GM19043 (cell line): Measurements from ENCODE around the gene PWP1.
A peak's percentile ranks its signal among the peaks of the same experiment; 100 is the strongest.

ENCODE experiments used
- ATAC-seq: cut with Tn5 transposase; IDR thresholded peaks from one replicate; pipeline ENCODE4 v1.9.1; 2021; ENCODE audit warnings: low read depth; ENCODE audit not compliant: unreplicated experiment

The PWP1 gene

DNA sequence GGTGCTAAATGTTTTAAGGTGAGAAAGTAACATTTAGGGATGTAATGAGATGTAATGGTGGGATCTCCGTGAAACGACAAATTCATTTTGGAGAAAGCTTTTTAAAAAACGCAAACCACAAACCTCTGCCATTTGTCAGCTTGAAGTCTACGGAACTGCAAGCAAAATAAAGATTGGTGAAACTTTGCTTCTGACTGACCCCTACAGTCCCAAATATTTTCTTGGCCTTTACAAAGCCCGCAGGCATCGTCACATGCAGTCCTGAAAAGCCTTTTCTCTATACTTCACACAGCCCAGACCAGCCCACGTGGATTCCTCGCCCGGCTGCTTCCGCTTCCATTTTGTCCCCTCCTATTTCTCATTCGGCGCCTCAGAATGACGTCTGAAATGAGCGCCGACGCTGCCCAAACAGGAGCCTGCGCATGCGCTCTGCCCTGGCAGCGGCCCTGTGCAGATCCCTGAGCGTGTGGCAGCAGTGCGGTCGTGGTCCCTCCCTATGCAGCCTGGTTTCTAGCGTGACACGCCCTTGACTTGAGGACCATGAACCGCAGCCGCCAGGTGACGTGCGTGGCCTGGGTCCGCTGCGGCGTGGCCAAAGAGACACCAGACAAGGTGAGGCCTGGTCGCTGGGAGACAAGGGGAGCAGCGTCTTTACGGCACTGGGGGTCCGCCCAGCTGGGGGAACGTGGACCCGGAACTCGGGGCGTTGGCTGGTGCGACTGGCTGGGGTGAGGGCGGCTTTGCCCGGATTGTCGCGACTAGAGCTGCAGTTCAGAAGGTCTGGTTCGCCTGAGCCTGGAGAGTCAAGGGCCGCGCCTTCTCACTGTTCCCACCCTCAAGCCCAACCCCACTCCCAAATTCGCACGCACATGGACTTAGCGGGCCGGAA lies at the start of gene PWP1:
PWP1 (plus strand) TSS at position 440 of the 889 bp plus-strand sequence; CDS start at position 541, 101 bp downstream.
- ATAC-seq, result peak; percentile 89

DNA sequence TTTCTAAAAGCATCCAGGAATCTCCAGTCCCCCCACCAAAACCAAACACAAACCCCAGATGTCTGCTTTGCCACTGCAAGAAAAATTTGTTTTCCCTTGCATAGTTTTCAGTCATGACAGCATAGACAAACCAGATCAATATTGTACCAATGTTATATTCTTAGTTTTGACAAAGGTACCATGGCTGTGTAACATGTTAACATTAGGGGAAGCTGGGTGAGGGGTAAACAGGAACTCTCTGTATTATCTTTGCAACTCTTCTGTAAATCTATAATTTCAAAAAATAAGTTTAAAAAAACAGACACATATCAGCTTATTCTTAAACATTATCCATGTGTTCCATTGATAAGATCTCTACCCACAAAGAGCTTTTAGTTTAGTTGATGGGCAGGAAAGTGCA lies 44.4 kb upstream of the PWP1 start:
- no peak for ATAC-seq

DNA sequence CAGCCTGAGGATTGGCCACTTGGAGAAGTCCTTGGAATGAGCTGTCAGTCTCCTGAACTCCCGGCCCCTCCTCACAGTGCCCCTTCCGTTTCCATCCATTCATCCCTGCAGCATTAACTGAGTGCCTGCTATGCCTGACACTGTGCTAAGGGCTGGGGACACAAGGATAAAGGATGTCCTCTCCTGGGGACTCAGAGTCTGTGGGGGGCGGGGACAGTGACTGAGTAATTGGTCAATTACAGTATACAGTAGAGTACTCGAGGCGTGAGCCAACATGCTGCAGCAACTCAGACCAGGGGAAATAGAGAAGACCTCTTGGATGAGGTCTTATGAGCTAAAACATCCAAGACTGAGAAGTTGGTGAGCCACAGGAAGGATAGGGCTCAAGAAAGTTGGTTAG lies 43.4 kb upstream of the PWP1 start:
- ATAC-seq, result no peak

DNA sequence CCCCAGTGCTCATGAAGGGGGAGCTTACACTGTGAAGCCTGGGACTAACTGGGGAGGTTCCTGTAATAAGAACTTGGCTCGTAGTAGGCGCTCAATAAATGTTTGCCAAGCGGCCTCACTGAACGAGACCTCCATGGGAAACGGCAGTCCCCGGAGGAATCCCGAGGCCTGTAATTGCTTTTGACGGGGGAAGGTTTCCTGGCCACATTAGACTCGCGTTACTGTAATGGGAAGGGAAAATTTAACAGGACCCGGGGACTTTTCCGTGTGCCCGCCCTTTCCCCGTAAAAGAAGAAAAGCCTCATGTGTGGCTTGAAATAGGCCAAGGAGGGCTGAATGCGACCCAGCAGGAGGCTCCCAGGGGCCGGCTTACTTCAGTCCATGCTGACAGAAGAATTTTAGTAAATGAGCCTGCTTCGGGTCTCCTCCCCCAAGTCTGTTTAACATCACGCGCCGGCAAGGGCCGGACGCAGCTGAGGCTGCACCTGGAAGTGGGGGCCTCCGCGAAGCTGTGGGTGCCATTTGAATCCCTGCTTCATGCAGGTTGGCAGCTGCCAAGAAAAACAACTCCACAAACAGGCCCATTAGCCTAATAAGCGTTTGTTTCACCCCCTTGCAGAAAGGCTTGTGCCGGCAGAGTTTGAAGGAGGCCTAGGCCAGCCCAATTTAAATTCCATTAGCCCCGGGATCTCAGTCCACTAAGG lies 39.8 kb upstream of the PWP1 start:
- ATAC-seq, result no peak

DNA sequence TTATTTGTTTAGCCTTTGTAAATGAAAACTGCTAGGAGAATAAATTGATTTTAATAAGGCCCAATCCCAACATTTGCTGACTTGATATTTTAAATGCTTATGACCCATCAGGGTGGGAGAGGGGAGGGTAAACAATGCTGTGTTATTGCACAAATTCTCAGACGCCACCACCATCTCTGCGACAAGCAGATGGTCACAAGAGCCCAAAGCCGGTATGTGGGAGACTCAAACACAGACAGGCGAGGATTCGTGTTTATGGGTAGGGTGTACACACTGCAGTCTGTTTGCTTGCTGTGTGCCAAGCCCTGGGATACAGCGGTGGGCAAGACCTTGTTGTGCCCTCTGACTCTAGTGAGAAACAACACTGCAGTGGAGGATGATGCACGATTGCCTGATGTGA lies 39.2 kb upstream of the PWP1 start:
- ATAC-seq, result no peak

DNA sequence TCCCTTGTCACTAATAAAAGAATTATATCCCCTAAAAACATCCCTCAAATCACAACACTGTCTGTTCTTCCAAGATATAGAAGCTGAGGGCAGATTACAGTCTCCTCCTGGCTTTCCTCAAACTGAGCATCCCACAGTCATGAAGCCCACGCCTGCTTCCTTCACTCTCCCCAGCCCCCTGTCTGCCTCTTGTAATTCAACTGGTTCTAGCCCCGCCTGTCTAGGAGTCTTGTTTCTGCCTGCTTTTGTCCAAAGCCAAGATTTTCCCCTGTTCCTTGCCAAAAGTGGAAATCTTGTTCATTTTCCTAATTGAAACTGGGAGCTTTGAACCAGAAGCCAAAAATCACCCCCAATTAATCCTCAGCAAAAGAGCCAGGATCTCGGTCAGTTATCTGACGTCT lies 35.9 kb upstream of the PWP1 start:
- ATAC-seq, result no peak

DNA sequence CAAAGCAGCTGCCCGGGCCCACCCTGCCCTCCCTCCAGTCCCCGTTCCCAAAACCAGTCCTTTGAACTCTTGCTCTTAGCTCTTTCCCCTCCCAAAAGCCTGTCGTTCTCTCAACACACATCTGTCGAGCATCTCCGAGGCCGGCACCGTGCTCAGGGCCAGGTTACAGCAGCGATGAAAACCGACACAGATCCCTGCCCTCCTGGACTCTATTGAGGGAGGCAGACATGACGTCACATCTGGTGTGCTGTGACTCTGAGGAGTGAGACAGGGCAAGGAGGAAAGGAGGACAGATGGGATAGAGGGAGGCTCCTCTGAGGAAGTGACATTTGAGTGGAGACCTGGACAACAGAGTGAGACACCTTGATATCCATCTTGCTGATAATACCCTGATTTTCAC lies 34.6 kb upstream of the PWP1 start:
- no peak for ATAC-seq

DNA sequence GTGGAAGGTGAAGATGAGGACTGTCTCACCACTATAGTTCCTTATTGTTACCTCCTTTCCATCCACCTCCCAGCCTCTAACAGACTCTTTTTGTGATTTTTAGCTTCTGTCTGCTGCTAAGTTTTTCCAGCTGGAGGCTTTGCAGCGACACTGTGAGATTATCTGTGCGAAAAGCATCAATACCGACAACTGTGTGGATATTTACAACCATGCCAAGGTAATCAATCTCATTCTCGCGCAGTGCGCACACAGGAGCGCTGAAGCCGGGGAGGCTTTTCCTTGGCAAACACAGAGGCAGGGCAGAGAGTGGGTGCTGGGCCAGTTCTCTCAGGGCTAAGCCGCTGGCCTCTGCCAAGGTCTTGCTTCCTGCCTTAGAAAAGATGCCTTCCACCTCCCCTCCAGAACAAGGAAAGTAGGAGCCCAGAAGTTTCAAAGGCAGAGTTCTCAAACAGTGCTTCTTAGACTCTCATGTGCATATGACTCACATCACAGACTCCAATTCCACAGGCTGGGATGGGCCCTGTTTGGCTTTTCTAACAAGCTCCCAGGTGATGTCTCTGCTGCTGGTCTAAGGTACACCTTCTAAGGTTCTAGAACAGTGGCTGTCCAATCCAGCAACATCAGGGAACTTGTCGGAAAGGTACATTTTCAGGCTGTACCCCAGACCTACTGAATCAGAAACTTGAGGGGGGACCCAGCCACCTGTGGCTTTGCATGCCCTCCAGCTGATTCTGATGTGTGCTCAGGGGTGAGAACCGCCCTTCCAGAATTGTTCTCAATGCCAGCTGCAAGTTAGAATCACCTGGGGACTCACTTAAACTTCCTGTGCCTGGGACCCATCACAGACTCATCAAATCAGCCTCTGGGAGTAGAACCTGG lies 33.8 kb upstream of the PWP1 start:
- ATAC-seq, result no peak

DNA sequence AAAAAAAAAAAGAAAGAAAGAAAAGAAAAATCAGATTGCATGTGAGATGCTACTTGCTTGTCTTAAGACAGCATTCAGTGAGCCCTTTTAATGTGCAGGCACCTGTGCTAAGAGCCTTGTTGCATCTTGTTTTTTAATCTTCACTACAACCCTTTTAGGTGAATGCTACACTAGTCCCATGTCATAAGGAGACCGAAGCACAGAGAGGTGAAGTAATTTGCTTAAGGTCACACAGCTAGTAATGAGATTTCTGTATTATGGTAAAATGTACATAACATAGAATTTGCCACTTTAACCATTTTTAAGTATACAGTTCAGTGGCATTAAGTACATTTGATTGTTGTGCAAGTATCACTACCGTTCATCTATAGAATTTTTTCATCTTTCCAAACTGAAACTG lies 32.1 kb upstream of the PWP1 start:
- no peak for ATAC-seq

DNA sequence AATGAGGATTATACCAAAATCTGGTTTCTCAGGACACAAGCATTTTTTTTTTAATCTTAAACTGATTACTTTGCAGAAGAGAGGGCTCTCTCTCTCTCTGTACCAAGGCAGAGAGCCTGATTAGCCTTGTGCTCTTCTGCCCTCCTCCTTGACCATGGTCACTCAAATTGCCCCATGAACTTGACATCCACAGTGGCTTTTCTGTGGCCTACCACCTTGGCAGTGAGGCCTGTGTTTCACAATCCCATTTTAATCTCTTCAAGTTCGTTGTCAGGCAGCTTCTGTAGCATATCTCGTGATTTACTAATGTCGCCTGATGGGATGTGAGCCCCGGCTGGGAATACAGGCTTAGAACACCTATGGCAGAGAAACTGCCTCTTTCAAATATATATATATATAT lies 30.7 kb upstream of the PWP1 start:
- ATAC-seq, result no peak

DNA sequence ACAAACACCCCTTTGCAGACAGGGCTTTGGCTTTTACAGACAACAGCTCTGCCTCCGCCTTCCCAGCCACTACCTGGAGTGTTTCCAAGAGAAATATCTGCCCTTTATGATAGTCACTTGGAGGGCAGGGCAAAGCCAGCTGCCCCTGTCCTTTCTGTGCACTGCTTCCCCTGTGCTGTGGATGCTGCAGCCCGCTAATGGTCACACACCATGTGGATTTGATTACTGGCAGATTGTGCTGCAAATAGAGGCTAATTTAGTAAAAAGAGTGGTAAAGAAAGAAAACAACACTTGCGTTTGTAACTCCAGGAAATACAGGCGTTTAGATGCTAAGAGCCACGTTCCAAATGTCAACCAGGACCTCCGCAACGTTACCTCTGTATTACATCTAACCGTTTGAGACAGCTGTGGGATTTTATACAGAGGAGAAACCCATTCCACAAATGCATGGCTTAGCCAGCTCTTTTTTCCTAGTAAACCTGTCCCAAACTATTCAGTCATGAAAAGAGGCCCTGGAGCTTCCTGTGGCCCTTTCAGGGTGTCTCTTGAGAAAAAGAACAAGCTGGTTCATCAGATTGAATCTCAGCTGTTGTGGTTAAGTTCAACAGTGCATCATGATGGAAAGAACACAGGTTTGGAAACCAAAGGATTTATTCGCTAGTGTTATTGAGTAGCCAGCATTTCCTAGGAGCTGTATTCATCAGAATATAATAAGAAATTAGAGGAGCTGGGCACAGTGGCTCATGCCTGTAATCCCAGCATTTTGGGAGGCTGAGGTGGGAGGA lies 30.1 kb upstream of the PWP1 start:
- ATAC-seq, result no peak

DNA sequence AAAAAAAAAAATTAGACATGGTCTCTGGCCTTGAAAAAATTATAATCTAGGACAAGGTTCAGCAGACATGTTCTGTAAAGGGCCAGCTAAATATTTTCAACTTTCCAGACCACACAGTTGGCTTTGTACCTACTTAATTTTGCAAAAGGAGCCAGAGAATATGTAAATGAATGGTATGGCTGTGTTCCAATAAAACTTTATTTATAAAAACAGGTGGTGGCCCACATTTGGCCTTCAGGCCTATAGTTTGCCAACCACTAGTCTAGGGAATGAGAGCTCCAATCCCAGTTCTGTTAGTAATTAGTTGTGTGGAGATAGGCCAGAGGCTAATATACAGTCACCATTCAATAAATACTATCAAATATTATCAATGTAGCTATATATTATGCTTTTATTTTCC lies 29.3 kb upstream of the PWP1 start:
- no peak for ATAC-seq

DNA sequence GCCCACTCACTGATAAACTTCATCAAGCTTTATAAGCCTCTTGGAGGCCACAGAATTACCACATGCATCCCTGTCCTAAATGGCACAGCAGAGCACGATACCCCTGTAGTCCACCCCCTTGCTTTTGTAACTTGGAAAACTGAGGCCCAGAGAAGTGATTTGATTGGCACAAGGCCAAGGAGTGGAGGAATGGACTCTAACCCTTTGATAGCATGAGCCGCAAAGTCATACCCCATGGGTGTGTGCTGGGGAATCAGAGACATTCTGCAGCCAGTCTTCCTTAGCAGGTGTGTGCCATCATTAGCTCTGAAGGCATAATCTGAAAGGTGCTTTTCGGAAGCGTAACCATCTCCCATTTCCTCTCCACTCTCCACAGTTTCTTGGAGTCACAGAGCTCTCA lies 28.5 kb upstream of the PWP1 start:
- no peak for ATAC-seq

DNA sequence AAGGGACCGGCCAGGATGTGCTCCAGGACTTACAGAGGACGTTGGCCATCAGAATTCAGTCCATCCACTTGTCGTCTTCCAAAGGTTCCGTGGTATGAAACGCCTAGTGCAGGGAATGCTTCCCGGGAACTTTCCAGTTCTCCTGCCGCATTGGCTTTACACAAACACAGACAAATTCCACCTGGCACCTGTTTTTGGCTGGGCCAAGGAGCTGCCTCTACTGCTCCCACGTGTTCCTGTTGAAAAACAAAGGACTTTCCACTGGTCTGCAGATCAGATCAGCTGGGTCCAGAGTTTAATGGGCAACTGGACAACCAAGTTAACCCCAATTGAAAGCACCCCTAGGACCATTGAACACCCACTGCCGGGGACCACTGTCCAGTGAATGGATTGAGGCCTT lies 28.0 kb upstream of the PWP1 start:
- ATAC-seq, result no peak

DNA sequence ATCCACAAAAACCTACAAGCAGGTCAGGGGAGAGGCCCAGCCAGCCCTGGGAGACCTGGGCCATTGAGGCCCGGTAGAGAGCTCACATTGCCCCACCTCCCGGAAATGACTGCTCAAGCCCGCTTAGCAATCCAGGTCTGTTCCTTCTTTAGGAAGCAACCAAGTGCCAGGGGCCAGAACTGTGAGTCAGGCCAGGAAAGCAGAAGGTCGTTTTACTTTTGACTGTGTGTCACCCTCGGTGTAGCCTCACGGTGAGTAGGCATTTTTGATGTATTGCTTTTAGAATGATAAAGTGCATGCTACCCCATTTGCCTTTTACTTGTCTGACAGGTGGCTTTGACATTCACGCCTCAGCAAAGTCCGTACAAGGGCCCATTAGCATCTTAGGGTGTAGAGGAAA lies 25.4 kb upstream of the PWP1 start:
- no peak for ATAC-seq

DNA sequence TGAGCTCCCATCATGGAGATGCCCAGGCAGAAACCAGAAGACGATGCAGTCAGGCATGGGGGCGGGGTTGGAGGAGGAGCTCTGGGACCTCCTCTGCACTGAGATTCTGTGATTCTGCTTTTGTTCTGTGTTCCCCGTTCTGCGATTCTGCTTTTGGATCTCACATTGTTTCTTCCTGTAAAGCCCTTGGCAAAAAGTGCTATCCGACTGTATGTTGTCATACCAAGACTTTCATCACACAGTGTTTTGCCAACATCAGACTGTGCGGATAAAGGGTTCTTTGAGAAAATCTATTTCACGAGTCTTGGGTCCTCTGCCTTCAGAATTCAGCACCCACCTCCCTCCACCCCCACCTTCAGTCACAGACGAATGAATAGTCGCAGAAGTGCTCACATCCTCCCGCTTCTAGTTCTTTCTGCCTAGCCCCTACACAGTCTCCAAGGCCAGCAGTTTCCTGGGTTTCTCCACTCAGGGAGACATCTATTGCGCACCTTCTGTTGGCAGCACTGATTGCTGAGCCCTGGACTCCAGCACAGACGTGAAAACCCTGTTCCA lies 24.7 kb upstream of the PWP1 start:
- no peak for ATAC-seq

DNA sequence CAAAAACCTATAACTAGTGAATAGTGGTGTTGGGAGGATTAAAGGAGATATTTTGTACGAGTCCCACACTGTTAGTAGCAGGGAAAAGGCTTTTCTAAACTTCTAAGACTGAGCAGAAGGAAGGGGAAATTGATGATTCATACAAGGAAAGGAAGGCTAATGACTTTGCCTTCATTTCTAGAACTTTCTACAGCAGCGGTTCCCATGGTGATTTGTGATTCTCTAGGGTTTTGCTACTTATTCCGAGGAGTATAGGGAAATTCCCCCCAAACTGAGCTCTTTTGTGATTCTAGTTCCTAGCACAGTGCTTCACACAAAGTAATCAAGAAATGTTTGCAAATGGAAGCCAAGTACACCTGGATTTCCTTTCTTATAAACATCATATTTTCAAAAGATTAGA lies 23.8 kb upstream of the PWP1 start:
- ATAC-seq, result no peak

DNA sequence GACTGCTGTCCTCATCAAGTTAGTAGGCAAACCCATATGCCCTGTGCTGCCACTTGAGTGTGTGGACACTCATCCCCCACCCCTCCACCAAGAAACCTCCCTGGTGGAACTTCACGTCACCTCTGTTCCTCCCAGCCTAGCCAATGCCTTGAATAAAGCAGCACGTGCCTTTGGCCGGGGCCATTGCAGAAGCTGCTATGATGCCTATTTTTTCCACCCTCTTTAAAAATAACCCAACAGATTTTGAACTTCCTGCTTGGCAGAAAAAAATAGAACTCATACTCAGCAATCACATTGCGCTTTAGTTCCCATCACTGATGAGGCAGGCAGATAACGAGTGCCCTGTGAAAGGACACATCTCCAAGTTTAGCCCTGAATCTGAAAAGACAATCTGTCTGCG lies 23.1 kb upstream of the PWP1 start:
- ATAC-seq, result no peak

DNA sequence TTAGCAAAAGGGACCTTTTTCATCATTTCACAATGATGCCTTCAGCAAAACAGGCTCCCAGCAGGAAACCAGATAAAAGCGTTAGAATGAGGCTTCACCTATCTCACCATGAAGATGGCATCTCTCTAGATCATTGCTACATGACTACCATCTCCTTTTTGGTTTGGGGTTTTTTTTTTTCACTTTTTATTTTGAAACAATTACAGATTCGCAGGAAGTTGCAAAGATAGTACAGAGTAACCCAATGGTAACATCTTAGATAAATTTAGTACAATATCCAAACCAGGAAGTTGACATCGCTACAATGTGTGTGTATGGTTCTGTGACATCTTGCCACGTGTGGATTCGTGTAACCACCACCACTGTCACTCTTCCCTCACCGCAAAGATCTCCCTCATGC lies 22.3 kb upstream of the PWP1 start:
- ATAC-seq, result no peak

DNA sequence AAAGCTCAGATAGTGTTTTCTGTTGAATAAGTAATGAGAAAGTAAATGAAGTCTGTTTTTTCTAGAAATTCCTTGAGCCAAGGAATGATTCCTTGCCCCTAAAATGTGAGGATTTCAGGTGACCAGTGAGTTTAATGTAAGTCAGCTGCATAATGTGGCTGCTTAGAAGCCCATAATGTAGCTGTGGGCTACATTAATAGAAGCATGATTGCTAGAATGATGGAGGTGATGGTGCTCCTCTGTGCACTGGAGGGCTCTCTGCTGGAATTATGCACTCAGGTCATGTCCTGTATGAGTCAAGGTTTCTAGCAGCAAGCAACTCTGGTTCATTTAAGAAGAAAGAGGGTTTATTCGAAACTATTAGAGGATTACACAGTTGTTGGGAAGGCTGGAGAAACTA lies 19.6 kb upstream of the PWP1 start:
- no peak for ATAC-seq
